HEK293 (cell line): ENCODE measurements around the gene PPCDC.
"Not testable (repeated sequence)": the region's sequence is repeated elsewhere in the genome, so short reads cannot be mapped to it uniquely, and the experiment has no call there.

Experiments
- CTCF ChIA-PET: fragments of 350-600 bp; formaldehyde crosslinking; extraction: SDS; loops from one replicate; lab custom pipeline; 2021; ENCODE audit warnings: antibody characterized with exemption; lab: Yijun Ruan, JAX
- POLR2A ChIA-PET: fragments of 300-600 bp; formaldehyde crosslinking; extraction: SDS; loops from one replicate; lab custom pipeline; 2020; ENCODE audit warnings: antibody characterized with exemption, inconsistent platforms; lab: Yijun Ruan, JAX
- H3K27ac ChIP-seq: fragments of 200-500 bp; sonication (Bioruptor generic); 2 replicates; pipeline ENCODE4 v1.5.1; 2014; ENCODE audit warnings: low read depth, low read length, control low read depth, inconsistent platforms; ENCODE audit errors: extremely low read depth
- H3K36me3 ChIP-seq, 2 experiments: fragments of 200-500 bp in 1 of 2; sonication (Bioruptor generic) in 1 of 2; 1 replicate in 1 of 2; 2 replicates in 1 of 2; pipeline ENCODE4 v1.5.1; 2014 to 2017; ENCODE audit warnings: inconsistent platforms in 2 of 2, low read length in 2 of 2; ENCODE audit not compliant: control insufficient read depth in 2 of 2, insufficient read depth in 1 of 2
- H3K4me1 ChIP-seq: fragments of 200-500 bp; sonication (Bioruptor generic); 2 replicates; pipeline ENCODE4 v1.5.1; 2014; ENCODE audit warnings: mild to moderate bottlenecking, low read length, inconsistent platforms; ENCODE audit not compliant: control insufficient read depth, insufficient read depth
- H3K4me3 ChIP-seq: 2 replicates; pipeline ENCODE4 v1.5.1; 2011; ENCODE audit warnings: low read depth, mild to moderate bottlenecking, control low read depth, low read length, moderate library complexity
- H3K9me3 ChIP-seq: fragments of 200-500 bp; sonication (Bioruptor generic); 2 replicates; pipeline ENCODE4 v1.5.1; 2014; ENCODE audit warnings: low read depth, low read length, inconsistent platforms; ENCODE audit not compliant: control insufficient read depth, insufficient read depth
- EGR2 ChIP-seq: fragments of 450-650 bp; formaldehyde crosslinking; IDR thresholded peaks from 2 replicates; pipeline ENCODE4 v1.5.1; 2016; ENCODE audit warnings: low read depth, missing biosample characterization, missing genetic modification characterization
- GLIS1 ChIP-seq: fragments of 450-650 bp; formaldehyde crosslinking; IDR thresholded peaks from 2 replicates; pipeline ENCODE4 v1.5.1; 2016; ENCODE audit warnings: missing biosample characterization, missing genetic modification characterization
- MYNN ChIP-seq: fragments of 450-650 bp; formaldehyde crosslinking; IDR thresholded peaks from 2 replicates; pipeline ENCODE4 v1.5.1; 2016; ENCODE audit warnings: missing biosample characterization, missing genetic modification characterization, borderline replicate concordance
- WT1 ChIP-seq: fragments of 450-650 bp; formaldehyde crosslinking; IDR thresholded peaks from 2 replicates; pipeline ENCODE4 v1.5.1; 2016; ENCODE audit warnings: missing biosample characterization, missing genetic modification characterization
- ZBTB21 ChIP-seq: fragments of 450-650 bp; formaldehyde crosslinking; IDR thresholded peaks from 2 replicates; pipeline ENCODE4 v1.5.1; 2017; ENCODE audit warnings: missing biosample characterization, missing genetic modification characterization
- ZEB2 ChIP-seq: fragments of 450-650 bp; formaldehyde crosslinking; IDR thresholded peaks from 2 replicates; pipeline ENCODE4 v1.5.1; 2016; ENCODE audit warnings: missing biosample characterization, missing genetic modification characterization
- ZNF211 ChIP-seq: fragments of 450-650 bp; formaldehyde crosslinking; IDR thresholded peaks from 2 replicates; pipeline ENCODE4 v1.5.1; 2016; ENCODE audit warnings: low read depth, missing biosample characterization, missing genetic modification characterization
- ZNF223 ChIP-seq: fragments of 450-650 bp; formaldehyde crosslinking; IDR thresholded peaks from 2 replicates; pipeline ENCODE4 v1.5.1; 2016; ENCODE audit warnings: missing biosample characterization, missing genetic modification characterization
- ZNF350 ChIP-seq: fragments of 450-650 bp; formaldehyde crosslinking; IDR thresholded peaks from 2 replicates; pipeline ENCODE4 v1.5.0; 2017; ENCODE audit warnings: missing biosample characterization, mild to moderate bottlenecking, missing genetic modification characterization
- ZNF596 ChIP-seq: fragments of 450-650 bp; IDR thresholded peaks from 2 replicates; pipeline ENCODE4 v1.5.0; 2018; ENCODE audit warnings: missing biosample characterization, mild to moderate bottlenecking, missing genetic modification characterization, moderate library complexity
- ZNF623 ChIP-seq: fragments of 450-650 bp; formaldehyde crosslinking; IDR thresholded peaks from 2 replicates; pipeline ENCODE4 v1.5.1; 2016; ENCODE audit warnings: missing biosample characterization, missing genetic modification characterization
- ZNF830 ChIP-seq: fragments of 450-650 bp; IDR thresholded peaks from 2 replicates; pipeline ENCODE4 v1.5.0; 2018; ENCODE audit warnings: missing biosample characterization, missing genetic modification characterization, low read depth, mild to moderate bottlenecking, moderate library complexity
- TF ChIP-seq, protein P1 (sequence below): fragments of 450-650 bp; formaldehyde crosslinking; IDR thresholded peaks from 2 replicates; pipeline ENCODE4 v1.5.1; 2016; ENCODE audit warnings: missing biosample characterization, missing genetic modification characterization, borderline replicate concordance
- TF ChIP-seq, protein P2 (sequence below): fragments of 450-650 bp; formaldehyde crosslinking; IDR thresholded peaks from 2 replicates; pipeline ENCODE4 v1.5.1; 2017; ENCODE audit warnings: missing biosample characterization, missing genetic modification characterization
- TF ChIP-seq, protein P3 (sequence below): fragments of 450-650 bp; formaldehyde crosslinking; IDR thresholded peaks from 2 replicates; pipeline ENCODE4 v1.5.1; 2016; ENCODE audit warnings: missing biosample characterization, missing genetic modification characterization
- TF ChIP-seq, protein P4 (sequence below): fragments of 450-650 bp; formaldehyde crosslinking; IDR thresholded peaks from 2 replicates; pipeline ENCODE4 v1.5.1; 2016; ENCODE audit warnings: missing biosample characterization, missing genetic modification characterization
- TF ChIP-seq, protein P5 (sequence below): IDR thresholded peaks from 2 replicates; pipeline ENCODE4 v1.6.1; 2011; ENCODE audit warnings: mild to moderate bottlenecking, low read depth, low read length, borderline replicate concordance
- TF ChIP-seq, protein P6 (sequence below): fragments of 450-650 bp; formaldehyde crosslinking; IDR thresholded peaks from 2 replicates; pipeline ENCODE4 v1.5.1; 2016; ENCODE audit warnings: missing biosample characterization, missing genetic modification characterization

Gene PPCDC

DNA sequence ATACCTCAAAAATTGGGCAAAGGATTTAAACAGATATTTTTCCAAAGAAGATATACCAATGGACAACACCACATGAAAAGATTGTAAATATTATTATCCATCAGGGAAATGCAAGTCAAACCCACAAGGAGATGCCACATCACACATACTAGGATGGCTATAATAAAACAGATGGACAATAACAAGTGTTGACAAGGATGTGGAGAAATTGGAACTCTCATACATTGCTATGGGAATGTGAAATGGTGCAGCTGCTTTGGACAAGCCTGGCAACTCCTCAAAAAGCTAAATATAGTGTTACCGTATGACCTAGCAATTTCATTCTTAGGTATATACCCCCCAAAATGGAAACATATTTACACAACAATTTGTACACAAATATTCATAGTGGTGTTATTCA is 59.3 kb downstream of the PPCDC start (continued):
- no peak for TF ChIP-seq ZBTB21

DNA sequence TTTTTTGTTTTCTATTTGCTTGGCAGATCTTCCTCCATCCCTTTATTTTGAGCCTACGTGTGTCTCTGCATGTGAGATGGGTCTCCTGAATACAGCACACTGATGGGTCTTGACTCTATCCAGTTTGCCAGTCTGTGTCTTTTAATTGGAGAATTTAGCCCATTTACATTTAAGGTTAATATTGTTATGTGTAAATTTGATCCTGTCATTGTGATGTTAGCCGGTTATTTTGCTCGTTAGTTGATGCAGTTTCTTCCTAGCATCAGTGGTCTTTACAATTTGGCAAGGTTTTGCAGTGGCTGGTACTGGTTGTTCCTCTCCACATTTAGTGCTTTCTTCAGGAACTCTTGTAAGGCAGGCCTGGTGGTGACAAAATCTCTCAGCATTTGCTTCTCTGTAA is 62.3 kb downstream of the PPCDC start:
- H3K4me3 ChIP-seq, POLR2A ChIA-PET, H3K36me3 ChIP-seq, H3K9me3 ChIP-seq, H3K4me1 ChIP-seq, CTCF ChIA-PET, H3K27ac ChIP-seq: not testable (repeated sequence)

DNA sequence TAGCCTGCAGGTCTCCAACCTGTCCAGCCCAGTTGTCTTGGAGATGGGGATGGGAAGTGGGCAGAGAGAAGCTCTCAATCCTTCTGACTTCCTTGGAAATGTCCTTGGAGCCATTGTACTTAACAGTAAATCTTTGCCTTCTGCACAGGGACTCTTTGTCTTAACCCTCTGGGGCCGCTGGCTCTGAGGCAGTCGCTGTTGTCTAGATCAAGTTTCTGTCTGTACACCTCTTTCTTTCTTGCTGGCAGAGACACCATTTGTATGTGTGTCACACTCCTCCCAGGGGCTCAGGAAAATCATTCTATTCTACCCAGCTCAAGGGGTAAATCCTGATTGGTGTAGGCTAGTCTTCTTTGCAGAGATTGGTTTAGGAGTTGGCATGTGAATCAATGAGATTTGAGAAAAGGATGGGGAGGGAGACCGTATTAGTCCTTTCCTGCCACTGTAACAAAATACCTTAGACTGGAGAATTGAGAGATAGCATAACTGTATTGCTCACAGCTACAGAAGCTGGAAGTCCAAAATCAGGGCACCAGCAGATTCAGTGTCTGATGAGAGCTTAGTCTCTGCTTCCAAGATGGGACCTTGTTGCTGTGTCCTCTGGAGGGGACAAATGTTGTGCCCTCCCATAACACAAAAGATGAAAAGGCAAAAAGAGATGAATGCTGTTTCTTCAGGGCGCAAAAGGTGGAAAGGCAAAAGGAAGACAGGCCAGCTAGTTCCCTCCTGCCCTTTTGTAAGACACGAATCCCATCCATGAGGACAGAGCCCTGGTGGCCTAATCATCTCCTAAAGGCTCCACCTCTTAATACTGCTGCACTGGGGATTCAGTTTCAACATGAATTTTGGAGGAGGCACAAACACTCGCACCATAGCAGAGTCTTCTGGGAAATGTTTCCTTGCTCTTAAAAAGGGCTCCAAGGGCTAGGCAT is 66.3 kb downstream of the PPCDC start:
- ChIA-PET CTCF (interaction anchor here (0.6 kb wide), 2 partner anchors 12 to 1520 kb away, joined by 3 to 4 read pairs; no protein-coding TSS in a partner anchor), POLR2A (no interaction called here)
- Histone ChIP-seq H3K27ac (no peak overlapping the region), H3K9me3 (no peaks in the 10 kb centered on the region; the same call in 1 of the 2 replicates), H3K4me1 (no peaks in the 10 kb centered on the region), H3K4me3 (no peak overlapping the region), H3K36me3 (no peaks in the 10 kb centered on the region)
- TF ChIP-seq MYNN (tag by site-specific recombination) (no peak), WT1 (tag by site-specific recombination) (no peak), ZNF211 (no peak), ZNF830 (tag by site-specific recombination) (no peak), EGR2 (tag by site-specific recombination) (no peak), ZNF350 (no peak), GLIS1 (no peak), ZNF623 (no peak), ZEB2 (tag by site-specific recombination) (no peak), ZNF596 (tag by site-specific recombination) (no peak), ZNF223 (tag by site-specific recombination) (no peak)
- TF ChIP-seq, protein P1, sequence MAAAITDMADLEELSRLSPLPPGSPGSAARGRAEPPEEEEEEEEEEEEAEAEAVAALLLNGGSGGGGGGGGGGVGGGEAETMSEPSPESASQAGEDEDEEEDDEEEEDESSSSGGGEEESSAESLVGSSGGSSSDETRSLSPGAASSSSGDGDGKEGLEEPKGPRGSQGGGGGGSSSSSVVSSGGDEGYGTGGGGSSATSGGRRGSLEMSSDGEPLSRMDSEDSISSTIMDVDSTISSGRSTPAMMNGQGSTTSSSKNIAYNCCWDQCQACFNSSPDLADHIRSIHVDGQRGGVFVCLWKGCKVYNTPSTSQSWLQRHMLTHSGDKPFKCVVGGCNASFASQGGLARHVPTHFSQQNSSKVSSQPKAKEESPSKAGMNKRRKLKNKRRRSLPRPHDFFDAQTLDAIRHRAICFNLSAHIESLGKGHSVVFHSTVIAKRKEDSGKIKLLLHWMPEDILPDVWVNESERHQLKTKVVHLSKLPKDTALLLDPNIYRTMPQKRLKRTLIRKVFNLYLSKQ (tag by site-specific recombination) = no peak
- TF ChIP-seq, protein P2, sequence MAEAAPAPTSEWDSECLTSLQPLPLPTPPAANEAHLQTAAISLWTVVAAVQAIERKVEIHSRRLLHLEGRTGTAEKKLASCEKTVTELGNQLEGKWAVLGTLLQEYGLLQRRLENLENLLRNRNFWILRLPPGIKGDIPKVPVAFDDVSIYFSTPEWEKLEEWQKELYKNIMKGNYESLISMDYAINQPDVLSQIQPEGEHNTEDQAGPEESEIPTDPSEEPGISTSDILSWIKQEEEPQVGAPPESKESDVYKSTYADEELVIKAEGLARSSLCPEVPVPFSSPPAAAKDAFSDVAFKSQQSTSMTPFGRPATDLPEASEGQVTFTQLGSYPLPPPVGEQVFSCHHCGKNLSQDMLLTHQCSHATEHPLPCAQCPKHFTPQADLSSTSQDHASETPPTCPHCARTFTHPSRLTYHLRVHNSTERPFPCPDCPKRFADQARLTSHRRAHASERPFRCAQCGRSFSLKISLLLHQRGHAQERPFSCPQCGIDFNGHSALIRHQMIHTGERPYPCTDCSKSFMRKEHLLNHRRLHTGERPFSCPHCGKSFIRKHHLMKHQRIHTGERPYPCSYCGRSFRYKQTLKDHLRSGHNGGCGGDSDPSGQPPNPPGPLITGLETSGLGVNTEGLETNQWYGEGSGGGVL = no peak
- TF ChIP-seq, protein P3, sequence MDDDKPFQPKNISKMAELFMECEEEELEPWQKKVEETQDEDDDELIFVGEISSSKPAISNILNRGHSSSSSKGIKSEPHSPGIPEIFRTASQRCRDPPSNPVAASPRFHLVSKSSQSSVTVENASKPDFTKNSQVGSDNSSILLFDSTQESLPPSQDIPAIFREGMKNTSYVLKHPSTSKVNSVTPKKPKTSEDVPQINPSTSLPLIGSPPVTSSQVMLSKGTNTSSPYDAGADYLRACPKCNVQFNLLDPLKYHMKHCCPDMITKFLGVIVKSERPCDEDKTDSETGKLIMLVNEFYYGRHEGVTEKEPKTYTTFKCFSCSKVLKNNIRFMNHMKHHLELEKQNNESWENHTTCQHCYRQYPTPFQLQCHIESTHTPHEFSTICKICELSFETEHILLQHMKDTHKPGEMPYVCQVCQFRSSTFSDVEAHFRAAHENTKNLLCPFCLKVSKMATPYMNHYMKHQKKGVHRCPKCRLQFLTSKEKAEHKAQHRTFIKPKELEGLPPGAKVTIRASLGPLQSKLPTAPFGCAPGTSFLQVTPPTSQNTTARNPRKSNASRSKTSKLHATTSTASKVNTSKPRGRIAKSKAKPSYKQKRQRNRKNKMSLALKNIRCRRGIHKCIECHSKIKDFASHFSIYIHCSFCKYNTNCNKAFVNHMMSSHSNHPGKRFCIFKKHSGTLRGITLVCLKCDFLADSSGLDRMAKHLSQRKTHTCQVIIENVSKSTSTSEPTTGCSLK (tag by site-specific recombination) = no peak
- TF ChIP-seq, protein P4, sequence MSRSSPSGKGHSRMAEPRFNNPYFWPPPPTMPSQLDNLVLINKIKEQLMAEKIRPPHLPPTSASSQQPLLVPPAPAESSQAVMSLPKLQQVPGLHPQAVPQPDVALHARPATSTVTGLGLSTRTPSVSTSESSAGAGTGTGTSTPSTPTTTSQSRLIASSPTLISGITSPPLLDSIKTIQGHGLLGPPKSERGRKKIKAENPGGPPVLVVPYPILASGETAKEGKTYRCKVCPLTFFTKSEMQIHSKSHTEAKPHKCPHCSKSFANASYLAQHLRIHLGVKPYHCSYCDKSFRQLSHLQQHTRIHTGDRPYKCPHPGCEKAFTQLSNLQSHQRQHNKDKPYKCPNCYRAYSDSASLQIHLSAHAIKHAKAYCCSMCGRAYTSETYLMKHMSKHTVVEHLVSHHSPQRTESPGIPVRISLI (tag by site-specific recombination) = no peak
- TF ChIP-seq, protein P5, sequence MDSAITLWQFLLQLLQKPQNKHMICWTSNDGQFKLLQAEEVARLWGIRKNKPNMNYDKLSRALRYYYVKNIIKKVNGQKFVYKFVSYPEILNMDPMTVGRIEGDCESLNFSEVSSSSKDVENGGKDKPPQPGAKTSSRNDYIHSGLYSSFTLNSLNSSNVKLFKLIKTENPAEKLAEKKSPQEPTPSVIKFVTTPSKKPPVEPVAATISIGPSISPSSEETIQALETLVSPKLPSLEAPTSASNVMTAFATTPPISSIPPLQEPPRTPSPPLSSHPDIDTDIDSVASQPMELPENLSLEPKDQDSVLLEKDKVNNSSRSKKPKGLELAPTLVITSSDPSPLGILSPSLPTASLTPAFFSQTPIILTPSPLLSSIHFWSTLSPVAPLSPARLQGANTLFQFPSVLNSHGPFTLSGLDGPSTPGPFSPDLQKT = no peak
- TF ChIP-seq, protein P6, sequence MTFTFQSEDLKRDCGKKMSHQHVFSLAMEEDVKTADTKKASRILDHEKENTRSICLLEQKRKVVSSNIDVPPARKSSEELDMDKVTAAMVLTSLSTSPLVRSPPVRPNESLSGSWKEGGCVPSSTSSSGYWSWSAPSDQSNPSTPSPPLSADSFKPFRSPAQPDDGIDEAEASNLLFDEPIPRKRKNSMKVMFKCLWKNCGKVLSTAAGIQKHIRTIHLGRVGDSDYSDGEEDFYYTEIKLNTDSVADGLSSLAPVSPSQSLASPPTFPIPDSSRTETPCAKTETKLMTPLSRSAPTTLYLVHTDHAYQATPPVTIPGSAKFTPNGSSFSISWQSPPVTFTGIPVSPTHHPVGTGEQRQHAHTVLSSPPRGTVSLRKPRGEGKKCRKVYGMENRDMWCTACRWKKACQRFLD (tag by site-specific recombination) = no peak
